Stimulated activated CD8-positive, alpha-beta memory T cell treated with anti-CD3 and anti-CD28 coated beads, Interleukin-7, amount 100 ng/mL, for 48 hours (primary cell): Measurements from ENCODE around the gene TOB2.

Experiments
- DNase-seq, 2 donors: peaks; one replicate each; pipeline ENCODE4 v3.0.0-alpha.2; 2020; ENCODE audit warnings: low read depth in 1 of 2; ENCODE audit errors: extremely low read depth in 1 of 2

TOB2 gene

GRCh38 chr22:41446639-41447434, at the start of gene TOB2:
TOB2 (minus strand) TSS chr22:41446801; CDS start chr22:41437345, 9,456 bp downstream.
- peak; percentile 88 to 90 for DNase-seq

- DNase-seq = no peak
Measured at GRCh38 chr22:41491374-41492100, 44.9 kb upstream of the TOB2 start.

- DNase-seq = no peak
Measured at GRCh38 chr22:41488596-41489385, 42.2 kb upstream of the TOB2 start.

- no peak for DNase-seq
Measured at GRCh38 chr22:41488076-41488475, 41.5 kb upstream of the TOB2 start.

GRCh38 chr22:41487037-41487935, 40.7 kb upstream of the TOB2 start:
- DNase-seq = no peak

GRCh38 chr22:41485033-41485432, 38.4 kb upstream of the TOB2 start:
- no peak for DNase-seq

- DNase-seq = no peak
Measured at GRCh38 chr22:41482319-41482935, 35.8 kb upstream of the TOB2 start.

GRCh38 chr22:41481925-41482318, 35.3 kb upstream of the TOB2 start:
- no peak for DNase-seq

- no peak for DNase-seq
Measured at GRCh38 chr22:41481131-41481830, 34.7 kb upstream of the TOB2 start.

GRCh38 chr22:41480397-41480735, 33.8 kb upstream of the TOB2 start:
- DNase-seq = no peak

- no peak for DNase-seq
Measured at GRCh38 chr22:41479671-41480396, 33.2 kb upstream of the TOB2 start.

GRCh38 chr22:41478891-41479521, 32.4 kb upstream of the TOB2 start:
- DNase-seq = no peak

GRCh38 chr22:41478473-41478872, 31.9 kb upstream of the TOB2 start:
- DNase-seq = no peak

- no peak for DNase-seq
Measured at GRCh38 chr22:41474872-41475451, 28.4 kb upstream of the TOB2 start.

GRCh38 chr22:41471568-41471967, 25.0 kb upstream of the TOB2 start:
- DNase-seq = no peak

- DNase-seq = no peak
Measured at GRCh38 chr22:41470886-41471285, 24.3 kb upstream of the TOB2 start.

- peak in 1 of 2 donors; percentile 18 for DNase-seq
Measured at GRCh38 chr22:41469218-41469851, 22.7 kb upstream of the TOB2 start.
